H1 (cell line): ENCODE data around the gene GBGT1. TPM values are rescaled to one million over a fixed set of nuclear protein-coding genes. Genes with fewer than 3 reads are reported as not detected.

ENCODE experiments used
- CHD1 ChIP-seq: IDR thresholded peaks from 2 replicates; pipeline ENCODE4 v1.6.1; 2012; ENCODE audit warnings: low read depth, low read length, improper control_type of control experiment
- CHD7 ChIP-seq: fragments of 300-600 bp; sonication (generic); IDR thresholded peaks from 2 replicates; pipeline ENCODE4 v1.7.1; 2012; ENCODE audit warnings: low read length, moderate library complexity, mild to moderate bottlenecking, inconsistent platforms; ENCODE audit not compliant: insufficient replicate concordance
- MAX ChIP-seq: IDR thresholded peaks from 2 replicates; pipeline ENCODE4 v1.6.1; 2012; ENCODE audit warnings: inconsistent platforms
- NRF1 ChIP-seq: IDR thresholded peaks from 2 replicates; pipeline ENCODE4 v1.6.1; 2011; ENCODE audit warnings: mild to moderate bottlenecking, low read depth, low read length, improper control_type of control experiment
- POU5F1 ChIP-seq: IDR thresholded peaks from 2 replicates; pipeline ENCODE4 v1.6.1; 2011; ENCODE audit warnings: low read depth, mild to moderate bottlenecking, low read length, moderate library complexity
- TAF1 ChIP-seq: IDR thresholded peaks from 2 replicates; pipeline ENCODE4 v1.6.1; 2011; ENCODE audit warnings: mild to moderate bottlenecking, low read depth, low read length
- polyA plus RNA-seq, 7 experiments: library from polyadenylated mRNA; depleted of rRNA in 3 of 7; stranded (reverse) in 5 of 7; unstranded in 2 of 7; fragments of >200 nt in 5 of 7; fragments of 200-250 nt in 2 of 7; gene quantifications; 1 replicate in 5 of 7; 2 replicates in 1 of 7; 4 replicates in 1 of 7; pipeline versions ENCODE4 v1.2.1 to v1.2.3, GENCODE V29; 2011 to 2013; ENCODE audit warnings: missing spikeins in 2 of 7, mixed read lengths in 2 of 7
- total RNA-seq: library from RNA; stranded (reverse); fragmentation: NEBNext Ultra II Directional; extraction: Animal tissue kit (Norgen Biotek cat#: 25700); gene quantifications from 2 replicates; pipeline ENCODE4 v1.2.1, GENCODE V29; 2021

GBGT1 gene
- total and polyA plus RNA-seq, 2 of the 8 experiments (the other 6 are each of a cell fraction or from before 2014, with no cell fraction given) = 7.1 to 9.7 TPM

GRCh38 chr9:133201424-133202144 lies 37.9 kb upstream of the GBGT1 start (continued):
- no peak for TF ChIP-seq CHD7
- TF ChIP-seq NRF1 = no peak
- no peak for TF ChIP-seq CHD1
- no peak for TF ChIP-seq MAX
- no peak for TF ChIP-seq TAF1
- no peak for TF ChIP-seq POU5F1
